NCI-H1048 (cell line): ENCODE data around the gene RNF19B.

Source experiments
- DNase-seq: peaks from one replicate; lab custom pipeline; 2025; lab: John Stamatoyannopoulos, UW

Gene RNF19B

DNA sequence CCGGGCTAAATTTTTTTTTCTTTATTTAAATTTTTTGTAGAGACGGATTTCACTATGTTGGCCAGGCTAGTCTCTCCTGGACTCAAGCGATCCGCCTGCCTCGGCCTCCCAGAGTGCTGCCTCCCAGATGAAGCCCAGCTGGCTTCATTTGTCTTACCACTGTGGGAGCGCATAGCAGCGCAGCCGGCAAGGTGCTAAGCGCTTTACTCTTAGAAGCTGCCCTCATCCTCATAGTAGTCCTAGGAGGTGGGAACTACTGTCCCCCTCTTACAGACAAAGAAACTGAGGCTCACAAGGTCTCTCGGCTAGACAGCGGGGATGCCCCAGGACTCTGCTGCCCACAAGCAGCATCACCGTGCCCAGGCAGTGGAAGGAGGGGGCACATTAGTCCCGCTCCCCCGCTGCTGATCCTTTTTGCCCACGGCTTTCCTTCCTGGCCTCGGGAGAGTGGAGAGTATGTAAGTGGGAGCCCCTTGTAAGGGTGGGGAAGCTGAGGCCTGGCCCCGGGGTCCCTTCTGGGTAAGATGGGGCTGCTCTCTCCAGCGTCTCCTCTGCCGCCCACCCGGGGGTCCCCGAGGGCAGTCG, 64.1 kb downstream of the RNF19B start:
- DNase-seq, result no peak

DNA sequence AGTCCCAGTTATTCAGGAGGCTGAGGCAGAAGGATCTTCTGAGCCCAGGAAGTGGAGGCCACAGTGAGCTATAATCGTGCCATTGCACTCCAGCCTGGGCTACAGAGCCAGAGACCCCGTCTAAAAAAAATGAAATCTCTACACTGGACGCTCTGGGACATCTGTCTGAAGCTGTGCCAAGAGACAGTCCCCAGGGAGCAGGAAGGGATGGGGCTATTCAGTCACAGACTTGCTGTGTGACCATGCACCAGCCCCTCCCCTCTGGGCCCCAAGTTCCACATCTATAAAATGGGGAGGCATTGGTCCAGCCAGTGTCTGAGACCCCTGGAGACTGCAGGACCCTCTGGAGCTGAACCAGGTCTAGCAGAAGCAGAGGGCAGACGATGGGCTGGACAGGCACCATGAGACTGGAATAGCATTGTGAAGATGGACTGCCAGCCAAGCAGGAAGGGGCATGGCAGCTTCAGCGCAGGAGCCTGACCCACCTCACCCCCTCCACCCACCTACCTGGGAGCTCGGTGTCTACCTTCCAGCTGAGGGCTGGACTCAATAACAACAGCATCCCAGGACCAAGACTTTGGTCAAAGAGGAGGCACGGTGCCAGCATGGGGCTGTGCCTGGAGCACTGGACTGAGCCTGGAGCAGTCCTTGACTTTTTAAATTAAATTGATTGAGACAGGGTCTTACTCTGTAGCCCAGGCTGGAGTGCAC, 64.9 kb downstream of the RNF19B start:
- no peak for DNase-seq

DNA sequence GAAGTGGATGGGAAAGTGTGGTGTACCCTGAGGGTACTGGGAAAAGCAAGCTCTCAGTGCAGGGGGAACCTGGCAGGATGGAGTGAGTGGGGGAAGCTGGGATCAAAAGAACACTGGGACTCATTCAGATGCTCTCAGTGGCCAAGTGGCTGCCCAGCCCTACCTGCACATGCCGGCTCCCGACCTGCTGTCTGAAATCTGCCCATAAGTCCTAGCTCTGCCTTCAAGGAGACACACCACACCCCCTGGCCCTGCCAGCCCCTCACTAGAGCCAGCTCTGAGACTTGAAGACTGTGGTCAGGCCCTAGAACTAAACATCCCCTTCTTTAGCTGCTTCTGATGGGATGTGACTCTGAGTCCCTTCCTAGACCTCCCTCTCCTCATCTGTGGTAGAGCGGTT, 65.7 kb downstream of the RNF19B start:
- DNase-seq, result no peak

DNA sequence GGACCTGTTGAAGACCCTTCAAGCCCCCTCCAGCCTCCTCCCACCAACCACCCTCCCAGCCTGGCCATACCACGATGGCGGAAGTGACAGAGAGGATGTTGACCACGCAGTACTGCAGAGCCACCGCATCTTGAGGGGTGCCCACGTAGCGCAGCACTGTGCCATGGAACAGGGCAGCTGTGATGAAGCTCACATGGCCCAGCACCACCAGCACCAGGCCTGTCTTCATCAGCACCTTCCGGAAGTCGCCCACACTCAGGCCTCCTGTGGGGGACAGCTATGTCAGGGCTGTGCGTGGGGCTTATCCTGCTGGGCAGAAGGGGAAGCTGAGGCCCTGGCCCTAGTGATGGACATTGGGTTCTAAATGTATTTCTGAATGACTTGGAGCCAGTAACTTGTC, 66.6 kb downstream of the RNF19B start:
- DNase-seq, result no peak

DNA sequence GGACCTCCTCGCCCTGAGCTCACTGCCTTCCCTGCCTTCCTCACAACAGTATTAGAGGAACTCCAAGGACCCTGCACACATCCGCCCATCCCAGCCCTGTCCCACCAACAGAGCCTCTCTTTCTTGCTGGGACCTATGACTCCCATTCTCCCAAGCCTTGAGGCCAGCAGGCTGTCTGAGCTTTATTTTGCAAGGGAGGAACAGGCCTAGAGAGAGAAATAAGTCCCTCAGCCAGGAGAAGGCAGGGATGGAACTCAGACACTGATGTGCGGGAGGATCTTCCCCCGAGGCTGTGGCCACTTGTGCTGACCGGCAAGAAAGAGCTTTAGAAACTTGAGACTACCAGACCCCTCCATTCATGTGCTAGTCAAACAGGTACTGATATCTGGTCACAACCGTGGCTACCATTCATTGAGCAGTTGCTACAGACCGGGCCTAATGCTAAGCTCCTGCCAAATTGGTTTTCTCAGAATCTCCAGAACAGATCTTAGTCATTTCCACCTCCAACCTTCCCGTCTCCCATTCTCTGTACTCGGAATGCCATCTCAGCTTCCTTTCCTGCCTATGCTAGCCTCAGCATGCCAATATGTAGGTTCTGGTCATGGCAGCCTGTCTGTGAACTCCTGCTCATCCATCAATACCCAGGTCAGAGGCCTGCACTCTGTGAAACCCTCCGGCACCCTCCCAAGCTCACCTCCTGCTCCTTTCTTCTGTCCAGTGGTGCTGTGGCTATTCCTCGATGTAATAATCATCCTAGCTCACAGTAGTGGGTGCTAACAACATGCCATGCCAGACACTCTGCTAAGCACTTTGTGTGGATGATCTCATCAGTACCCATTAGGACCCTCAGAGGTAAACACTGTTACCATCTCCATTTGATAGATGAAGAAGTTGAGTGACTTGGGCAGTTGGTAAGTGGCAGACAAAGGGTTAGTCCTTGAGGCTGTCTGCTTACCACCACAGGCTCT, 67.2 kb downstream of the RNF19B start:
- DNase-seq, result no peak

DNA sequence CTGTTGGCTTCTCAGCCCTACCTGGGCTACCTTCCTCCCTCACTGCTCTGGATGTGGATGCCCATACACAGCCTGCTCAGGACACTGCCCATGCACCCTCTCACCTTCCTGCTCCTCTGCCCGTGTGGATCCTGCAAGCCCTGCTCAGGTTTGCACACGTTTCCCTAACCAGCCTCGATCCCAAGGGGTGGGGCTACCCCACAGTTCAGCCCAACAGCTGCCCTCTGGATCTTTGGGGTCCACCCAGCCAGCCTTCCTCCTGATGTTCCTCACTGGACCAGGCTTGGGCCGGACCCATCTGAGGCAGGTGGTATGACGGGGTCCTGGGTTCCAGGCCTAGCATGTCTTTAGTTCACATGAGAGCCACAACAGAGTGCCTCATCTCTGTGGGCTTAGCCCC, 68.2 kb downstream of the RNF19B start:
- DNase-seq, result no peak

DNA sequence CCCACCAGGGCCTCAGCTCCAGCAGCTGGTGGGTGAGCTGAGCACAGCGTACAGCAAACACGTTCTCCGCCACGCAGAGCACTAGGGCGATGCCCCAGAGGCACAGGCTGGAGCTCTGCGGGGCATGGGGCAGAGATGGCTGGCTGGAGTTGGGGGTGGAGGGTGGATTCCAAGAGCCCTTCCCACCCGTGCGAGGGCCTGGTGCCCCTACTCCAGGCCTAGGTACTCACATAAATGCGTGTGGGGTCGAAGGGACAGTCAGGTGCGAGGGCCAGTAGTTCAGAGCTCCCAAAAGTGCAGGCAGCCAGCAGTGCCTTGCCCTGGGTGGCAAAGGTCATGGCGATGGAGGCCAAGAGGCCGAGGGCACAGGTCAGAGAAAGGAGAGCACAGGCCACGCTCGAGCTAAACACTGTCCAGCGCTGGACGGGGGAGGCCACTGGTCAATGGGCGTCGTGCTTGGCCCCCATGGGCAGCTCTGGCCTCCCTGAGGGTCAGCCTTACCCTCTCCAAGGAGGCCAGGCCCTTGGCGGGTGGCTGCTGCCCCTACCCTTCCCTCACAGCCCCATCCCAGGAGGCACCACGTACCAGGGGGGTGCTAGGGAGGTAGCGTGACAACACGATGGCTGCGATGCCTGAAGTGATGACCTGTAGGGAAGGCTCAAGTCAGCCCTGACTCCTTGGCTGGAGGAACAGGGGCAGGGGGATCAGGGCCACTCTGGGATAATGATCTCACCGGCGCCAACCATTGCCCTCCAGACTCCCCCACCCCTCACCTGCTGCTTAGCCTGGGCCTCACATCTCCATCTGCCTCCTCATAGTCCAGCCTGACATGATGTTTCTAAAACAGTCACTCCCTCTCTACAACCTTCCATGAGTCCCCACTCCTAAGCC, 69.0 kb downstream of the RNF19B start:
- no peak for DNase-seq

DNA sequence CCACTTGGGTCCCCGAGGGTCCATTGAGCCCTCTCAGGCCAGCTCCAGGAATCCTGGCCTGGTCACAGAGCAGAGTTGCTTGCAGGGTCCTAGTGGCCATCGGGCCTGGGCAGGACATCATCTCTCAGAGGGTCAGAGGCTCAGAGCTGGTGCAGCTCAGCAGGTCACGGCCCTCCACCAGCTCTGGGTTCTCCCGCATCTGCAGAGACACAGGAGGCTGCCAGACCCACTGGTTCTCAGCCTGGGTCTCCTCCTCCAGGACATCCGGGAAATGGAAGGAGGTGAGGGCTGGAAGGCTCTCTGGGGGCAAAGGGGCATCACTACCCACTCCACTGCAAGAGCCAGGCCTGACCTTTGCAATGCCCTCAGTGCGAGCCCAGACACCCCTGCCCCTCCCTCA, 69.9 kb downstream of the RNF19B start:
- DNase-seq, result no peak

DNA sequence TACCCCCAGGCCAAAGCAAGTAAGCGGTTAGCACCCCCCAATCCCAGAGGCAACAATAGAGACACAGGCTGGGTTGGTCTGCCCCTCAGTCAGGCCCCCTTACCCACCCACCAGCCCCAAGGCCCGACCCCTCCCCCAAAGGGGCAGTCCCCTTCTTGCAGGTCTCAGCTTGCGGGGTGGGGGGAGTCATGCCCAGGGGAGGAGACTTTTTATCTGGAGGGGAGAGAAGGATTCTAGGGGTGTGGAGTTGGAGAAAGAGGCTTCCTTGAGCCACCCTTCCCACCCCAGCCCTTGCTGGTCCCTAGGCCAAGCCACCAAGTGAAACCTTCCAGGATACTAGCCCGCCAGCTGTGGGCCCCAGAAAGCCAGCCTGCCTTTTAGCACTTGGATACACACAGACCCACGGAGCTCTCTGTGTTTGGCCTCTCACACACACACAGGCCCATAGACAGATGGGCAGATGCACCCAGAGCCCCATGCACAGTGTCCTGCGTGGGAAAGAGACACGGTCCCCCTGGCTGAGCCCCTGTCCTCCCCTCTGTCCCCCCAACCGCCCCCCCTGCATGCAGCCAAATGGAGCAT, 70.5 kb downstream of the RNF19B start:
- DNase-seq, result no peak

DNA sequence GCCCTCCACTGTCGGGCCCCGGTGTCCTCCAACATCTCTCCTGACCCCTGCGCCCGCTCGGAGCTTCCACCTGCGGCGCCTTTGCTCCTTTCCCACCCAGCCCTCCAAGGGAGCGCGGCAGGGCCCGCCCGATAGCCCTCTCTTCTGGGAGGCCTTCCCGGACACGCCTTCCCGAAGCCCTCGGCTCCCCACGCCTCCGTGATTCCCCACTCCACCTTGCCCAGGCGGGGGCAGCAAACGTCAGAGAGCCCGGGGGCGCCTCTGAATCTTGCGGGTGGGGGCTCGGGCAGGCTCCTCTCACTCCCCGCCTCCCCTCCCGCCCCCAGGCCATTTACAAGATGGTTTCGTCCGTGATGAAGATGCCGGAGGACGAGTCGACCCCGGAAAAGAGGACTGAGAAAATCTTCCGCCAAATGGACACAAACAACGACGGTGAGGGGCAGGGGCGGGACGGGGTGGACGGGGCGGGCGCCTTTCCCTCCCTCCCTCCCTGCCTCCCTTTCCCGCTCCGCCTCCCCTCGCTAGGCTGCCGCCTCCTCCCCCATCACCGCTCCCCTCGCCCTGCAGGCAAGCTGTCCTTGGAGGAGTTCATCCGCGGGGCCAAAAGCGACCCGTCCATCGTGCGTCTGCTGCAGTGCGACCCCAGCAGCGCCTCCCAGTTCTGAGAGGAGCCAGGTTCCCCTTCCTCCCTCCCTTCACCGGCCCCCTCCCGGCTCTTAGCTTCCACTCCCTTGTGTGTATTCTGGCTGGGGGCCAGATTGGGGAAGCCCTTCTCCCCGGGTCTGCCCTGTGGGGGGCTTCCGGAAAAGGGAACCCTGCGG, 71.2 kb downstream of the RNF19B start:
- DNase-seq, result no peak

DNA sequence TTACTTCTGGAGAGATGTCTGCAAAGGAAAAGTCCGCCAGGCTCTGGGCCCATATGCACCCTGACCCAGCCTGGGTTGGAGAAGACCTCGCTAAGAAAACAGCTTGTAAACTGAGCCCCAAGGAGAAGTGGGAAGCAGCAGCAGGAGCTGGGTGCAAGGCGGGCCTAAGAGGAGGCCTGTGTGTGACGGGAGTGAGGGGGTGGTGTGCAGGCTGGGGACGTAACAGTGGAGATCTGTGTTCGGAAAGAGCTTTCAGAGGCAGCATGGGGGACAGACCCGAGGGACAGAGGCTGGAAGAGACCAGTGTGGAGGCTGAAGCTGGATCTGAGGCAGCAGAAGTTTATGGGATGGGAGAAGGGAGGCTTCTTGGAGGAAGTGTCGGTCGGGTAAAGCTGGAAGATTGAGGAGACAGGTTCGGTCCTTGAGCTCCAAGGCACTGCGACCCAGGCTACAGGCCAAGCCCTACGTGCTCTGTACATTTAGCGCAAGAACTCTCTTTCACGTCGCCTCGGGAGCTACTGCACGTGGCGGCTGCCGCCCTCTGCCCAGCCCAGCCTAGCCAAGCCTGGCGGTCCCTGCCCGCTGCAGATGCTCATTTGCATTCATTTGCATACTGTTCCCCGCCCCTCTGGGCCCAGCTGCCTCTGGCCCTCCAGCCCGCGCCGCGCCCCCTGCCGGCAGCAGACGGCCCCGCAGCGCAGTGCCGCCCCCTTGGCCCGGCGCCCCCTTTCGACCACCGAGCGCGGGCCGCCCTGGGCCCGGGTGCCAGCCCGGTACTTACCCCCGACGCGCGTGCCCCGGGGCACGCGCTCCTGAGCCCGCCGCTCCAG, 72.0 kb downstream of the RNF19B start:
- peak; percentile 47 for DNase-seq

DNA sequence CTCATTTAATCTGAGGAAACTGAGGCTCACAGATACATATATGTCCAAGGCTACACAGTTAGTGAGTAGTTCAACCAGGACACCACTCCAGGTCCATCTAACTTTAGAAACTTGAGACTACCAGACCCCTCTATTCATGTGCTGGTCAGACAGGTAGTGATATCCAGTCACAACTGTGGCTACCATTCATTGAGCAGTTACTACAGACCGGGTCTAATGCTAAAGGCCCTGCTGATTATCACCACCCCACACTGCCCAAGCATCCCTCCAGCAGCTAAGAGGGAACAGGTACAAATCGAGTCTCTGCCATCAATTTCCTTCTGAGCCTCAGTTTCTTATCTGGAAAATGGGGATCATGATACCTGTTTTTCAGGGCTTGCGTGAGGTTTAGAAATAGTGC, 73.0 kb downstream of the RNF19B start:
- no peak for DNase-seq

DNA sequence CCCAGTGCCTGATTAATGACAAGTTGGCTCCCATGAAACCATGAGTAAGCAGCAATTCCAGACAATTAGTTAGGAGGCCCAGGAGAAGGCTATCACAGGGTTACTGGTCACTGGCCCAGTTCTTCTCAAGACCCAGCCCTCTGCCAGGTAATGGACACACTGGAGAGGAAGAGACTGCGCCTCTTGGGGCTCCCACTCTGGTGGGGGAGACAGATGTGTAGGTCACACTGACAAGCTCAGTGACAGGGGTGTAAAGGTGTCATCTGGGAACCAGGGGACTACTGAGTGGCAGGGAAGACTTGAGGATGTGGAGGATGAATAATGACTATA, 73.4 kb downstream of the RNF19B start:
- no peak for DNase-seq

DNA sequence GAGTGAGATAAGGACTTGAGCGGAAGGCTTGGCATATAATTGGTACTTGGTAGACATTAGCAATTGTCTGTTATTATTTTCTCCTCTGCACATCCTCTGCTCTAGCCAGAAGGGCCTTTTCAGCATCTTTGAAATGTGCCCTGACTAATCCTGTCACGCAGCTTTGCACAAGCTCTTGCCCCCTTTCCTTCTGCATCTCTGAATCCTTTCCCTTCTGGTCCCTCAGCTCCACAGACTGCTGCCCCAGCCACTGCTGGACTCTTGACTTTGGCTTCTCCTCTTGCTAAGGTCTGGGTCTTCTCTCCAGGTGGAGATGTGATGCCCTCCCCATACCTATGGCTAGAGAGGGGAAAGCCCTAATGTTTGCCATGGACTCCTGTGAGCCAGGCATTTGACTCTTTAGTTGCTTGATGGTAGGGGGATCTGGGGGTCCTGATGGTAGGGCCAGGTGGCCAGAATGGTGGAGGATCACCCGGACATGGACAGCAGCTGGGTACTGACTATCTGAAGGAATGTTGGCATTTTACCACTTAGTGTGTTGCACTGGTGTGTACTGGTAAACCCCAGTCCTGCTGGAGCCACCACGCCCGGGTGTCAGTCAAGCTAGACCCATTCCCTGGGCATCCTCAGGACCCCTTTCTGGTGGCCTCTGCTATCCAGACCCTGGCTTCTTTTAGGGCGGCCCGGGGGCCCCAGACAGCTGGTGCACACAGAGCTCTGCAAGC, 73.9 kb downstream of the RNF19B start:
- no peak for DNase-seq

DNA sequence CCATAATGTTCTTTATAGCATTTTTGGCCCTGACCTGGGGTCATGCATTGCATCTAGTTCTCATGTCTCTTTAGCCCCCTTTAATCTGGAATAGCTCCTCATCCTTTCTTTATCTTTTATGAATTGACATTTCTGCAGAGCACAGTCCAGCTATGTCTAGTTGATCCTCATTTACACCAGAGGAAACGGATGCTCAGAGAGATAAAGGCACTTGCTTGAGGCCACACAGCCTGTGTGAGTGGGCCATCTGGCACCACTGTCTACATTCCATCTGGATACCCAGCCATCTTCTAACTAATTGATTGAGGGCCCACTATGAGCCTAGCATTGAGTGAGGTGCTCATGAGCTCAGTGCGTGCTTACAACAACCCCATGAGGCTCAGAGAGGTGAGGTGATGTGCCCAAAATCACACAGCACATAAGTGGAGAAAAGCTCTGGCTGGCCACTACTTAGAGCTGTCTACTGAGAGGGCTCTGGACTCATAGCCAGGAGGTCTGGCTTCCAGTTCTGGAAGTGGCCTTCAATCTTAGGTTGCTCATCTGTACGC, 74.8 kb downstream of the RNF19B start:
- no peak for DNase-seq

DNA sequence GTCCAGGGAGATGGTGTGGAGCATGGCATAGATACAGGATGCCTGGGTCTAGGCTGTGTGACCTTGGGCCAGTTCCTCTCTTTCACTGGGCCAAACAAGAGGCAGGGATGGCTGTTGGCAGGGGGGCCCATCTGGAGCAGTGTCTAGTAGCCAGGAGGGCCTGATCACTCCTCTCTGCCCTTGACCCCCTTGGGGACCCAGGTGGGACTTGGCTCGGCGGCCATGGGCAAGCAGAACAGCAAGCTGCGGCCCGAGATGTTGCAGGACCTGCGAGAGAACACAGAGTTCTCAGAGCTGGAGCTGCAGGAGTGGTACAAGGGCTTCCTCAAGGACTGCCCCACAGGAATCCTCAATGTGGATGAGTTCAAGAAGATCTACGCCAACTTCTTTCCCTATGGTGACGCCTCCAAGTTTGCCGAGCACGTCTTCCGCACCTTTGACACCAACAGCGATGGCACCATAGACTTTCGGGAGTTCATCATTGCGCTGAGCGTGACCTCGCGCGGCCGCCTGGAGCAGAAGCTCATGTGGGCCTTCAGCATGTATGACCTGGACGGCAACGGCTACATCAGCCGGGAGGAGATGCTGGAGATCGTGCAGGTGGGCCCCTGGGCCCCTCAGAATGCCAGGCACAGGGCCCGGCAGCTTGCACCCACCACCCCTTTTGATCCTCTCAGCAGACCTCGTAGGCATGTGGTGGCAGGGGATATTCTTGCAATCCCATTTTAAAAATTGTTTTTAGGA, 75.8 kb downstream of the RNF19B start:
- DNase-seq, result no peak

DNA sequence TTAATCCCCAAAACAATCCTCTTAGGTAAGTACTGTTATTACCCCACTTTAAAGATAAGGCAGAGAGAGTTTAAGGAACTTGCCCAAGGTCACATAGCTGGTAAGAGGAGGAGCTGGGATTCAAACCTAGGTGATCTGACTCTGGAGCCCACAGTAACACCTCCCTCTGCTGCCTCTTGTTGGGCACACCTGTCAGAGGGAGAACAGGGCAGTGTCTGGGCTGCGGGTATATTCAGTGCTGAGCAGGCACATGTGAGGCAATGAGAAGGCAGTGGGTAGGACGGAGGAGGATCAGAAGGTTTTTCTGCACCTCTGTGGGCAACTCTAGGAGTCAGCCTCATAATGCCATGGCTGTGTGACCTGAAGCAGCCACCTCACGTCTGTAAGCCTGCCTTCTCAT, 76.5 kb downstream of the RNF19B start:
- no peak for DNase-seq

DNA sequence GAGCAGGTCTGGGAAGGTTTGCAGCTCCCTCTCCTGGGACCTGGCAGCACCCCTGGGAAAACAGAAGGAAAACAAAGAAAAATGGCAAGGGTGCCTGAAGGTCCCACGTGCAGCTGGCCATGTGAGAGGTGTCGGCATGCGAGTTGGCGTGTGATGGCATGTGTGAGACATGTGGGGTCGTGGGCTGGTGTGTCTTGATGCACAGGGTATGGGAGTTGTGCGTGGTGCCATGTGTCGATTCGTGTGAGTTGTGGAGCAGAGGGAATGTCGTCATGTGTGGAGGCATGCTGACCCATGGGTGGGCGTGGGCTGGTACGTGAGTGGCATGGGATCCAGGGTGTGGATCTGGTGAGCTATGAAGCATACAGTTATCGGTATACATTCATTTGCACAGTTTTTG, 77.0 kb downstream of the RNF19B start:
- DNase-seq, result no peak
